Neural progenitor cell (in vitro differentiated cells): ENCODE data around the gene CDC20B. TPM values are rescaled to one million over a fixed set of nuclear protein-coding genes. Genes with fewer than 3 reads are reported as not detected.

Experiments
- DNase-seq: peaks from one replicate; pipeline ENCODE4 v3.0.0-alpha.2; 2016; ENCODE audit warnings: low spot score
- H2AFZ ChIP-seq: fragments of 200-600 bp; sonication (generic); replicated peaks from 2 replicates; pipeline ENCODE4 v1.6.1; 2016; ENCODE audit warnings: antibody characterized with exemption
- H3F3A ChIP-seq: fragments of 200-600 bp; sonication (generic); 2 replicates; pipeline ENCODE4 v1.6.1; 2016; ENCODE audit warnings: antibody characterized with exemption, low read depth
- H3K27ac ChIP-seq: fragments of 200-600 bp; sonication (generic); 2 replicates; pipeline ENCODE4 v1.5.1; 2016; ENCODE audit warnings: mild to moderate bottlenecking
- H3K27me3 ChIP-seq: fragments of 200-600 bp; sonication (generic); 2 replicates; pipeline ENCODE4 v1.6.1; 2016; ENCODE audit warnings: mild to moderate bottlenecking, moderate library complexity
- H3K36me3 ChIP-seq: fragments of 200-600 bp; sonication (generic); 2 replicates; pipeline ENCODE4 v1.5.1; 2016
- H3K4me1 ChIP-seq: fragments of 200-600 bp; sonication (generic); 2 replicates; pipeline ENCODE4 v1.6.1; 2016; ENCODE audit warnings: mixed run types
- H3K4me2 ChIP-seq: fragments of 200-600 bp; sonication (generic); 2 replicates; pipeline ENCODE4 v1.6.1; 2016
- H3K4me3 ChIP-seq: fragments of 200-600 bp; sonication (generic); 2 replicates; pipeline ENCODE4 v1.5.1; 2016
- H3K79me2 ChIP-seq: fragments of 200-600 bp; sonication (generic); 2 replicates; pipeline ENCODE4 v1.6.1; 2016; ENCODE audit warnings: low read depth
- H3K9ac ChIP-seq: fragments of 200-600 bp; sonication (generic); 2 replicates; pipeline ENCODE4 v1.6.1; 2016
- H3K9me3 ChIP-seq: fragments of 200-600 bp; sonication (generic); 2 replicates; pipeline ENCODE4 v1.5.1; 2016; ENCODE audit warnings: low read depth
- H4K20me1 ChIP-seq: fragments of 200-600 bp; sonication (generic); 2 replicates; pipeline ENCODE4 v1.6.1; 2016; ENCODE audit warnings: low read depth
- H3K27ac Mint-ChIP-seq: 3 replicates; pipeline ENCODE4 v1.8.0; 2021; ENCODE audit warnings: mixed read lengths
- H3K27me3 Mint-ChIP-seq: 2 replicates; pipeline ENCODE4 v1.8.0; 2022; ENCODE audit warnings: low read depth, mild to moderate bottlenecking, inconsistent platforms, moderate library complexity, mixed read lengths; ENCODE audit not compliant: insufficient read depth
- H3K36me3 Mint-ChIP-seq: 3 replicates; pipeline ENCODE4 v1.8.0; 2021; ENCODE audit warnings: mixed read lengths
- H3K4me1 Mint-ChIP-seq: 3 replicates; pipeline ENCODE4 v1.8.0; 2021; ENCODE audit warnings: mixed read lengths
- H3K4me3 Mint-ChIP-seq: 3 replicates; pipeline ENCODE4 v1.8.0; 2021; ENCODE audit warnings: mild to moderate bottlenecking, moderate library complexity, mixed read lengths
- H3K9me3 Mint-ChIP-seq: 3 replicates; pipeline ENCODE4 v1.8.0; 2020; ENCODE audit warnings: mixed read lengths
- EZH2 ChIP-seq: fragments of 200-600 bp; sonication (generic); IDR thresholded peaks from 2 replicates; pipeline ENCODE4 v1.6.1; 2017; ENCODE audit warnings: antibody characterized with exemption, mild to moderate bottlenecking, moderate library complexity
- EZH2phosphoT487 ChIP-seq: fragments of 200-600 bp; sonication (generic); IDR thresholded peaks from 2 replicates; pipeline ENCODE4 v1.6.1; 2017; ENCODE audit warnings: antibody characterized with exemption
- total RNA-seq: library from RNA; depleted of rRNA; stranded (reverse); fragments of >200 nt; gene quantifications from 2 replicates; pipeline ENCODE4 v1.2.3, GENCODE V29; 2015; ENCODE audit warnings: low replicate concordance
- TF ChIP-seq, protein P1 (sequence below): fragments of 200-600 bp; sonication (generic); IDR thresholded peaks from 2 replicates; pipeline ENCODE4 v1.5.1; 2017; ENCODE audit warnings: antibody characterized with exemption, mild to moderate bottlenecking

CDC20B gene, protein sequence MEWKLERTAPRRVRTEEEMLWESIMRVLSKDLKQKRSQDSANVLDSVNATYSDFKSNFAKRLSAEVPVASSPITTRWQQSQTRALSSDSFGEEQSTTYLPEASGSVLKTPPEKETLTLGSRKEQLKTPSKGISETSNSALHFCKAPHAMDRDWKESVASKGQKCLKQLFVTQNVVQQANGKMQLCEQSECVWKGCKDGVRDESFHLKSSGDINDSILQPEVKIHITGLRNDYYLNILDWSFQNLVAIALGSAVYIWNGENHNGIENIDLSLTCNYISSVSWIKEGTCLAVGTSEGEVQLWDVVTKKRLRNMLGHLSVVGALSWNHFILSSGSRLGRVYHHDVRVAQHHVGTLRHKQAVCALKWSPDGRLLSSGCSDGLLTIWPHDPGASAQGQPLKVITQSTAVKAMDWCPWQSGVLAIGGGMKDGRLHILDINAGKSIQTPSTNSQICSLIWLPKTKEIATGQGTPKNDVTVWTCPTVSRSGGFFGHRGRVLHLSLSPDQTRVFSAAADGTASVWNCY
- total RNA-seq = not detected in 2 replicates

GRCh38 chr5:55172937-55173686, at the start of gene CDC20B:
Gene CDC20B, minus strand, starts transcription at chr5:55173177. Its CDS starts 177 bp downstream, at chr5:55173000.
- Histone ChIP-seq H3K4me1 (peaks cover 13% of the 10 kb centered on the region), H3K27ac (no peak within 1 kb of the TSS), H3K9me3 (no peaks in the 10 kb centered on the region), H3K4me3 (peak within 1 kb of the TSS; percentile 57), H4K20me1 (peaks cover 29% of the 10 kb centered on the region), H3K9ac (no peak within 1 kb of the TSS), H3K36me3 (no peaks in the 10 kb centered on the region), H3K4me2 (peak within 1 kb of the TSS; percentile 96), H3F3A (peaks cover 42% of the 10 kb centered on the region), H3K27me3 (peaks cover 82% of the 10 kb centered on the region), H2AFZ (peak within 1 kb of the TSS; percentile 98), H3K79me2 (no peaks in the 10 kb centered on the region)
- peaks cover 19% of the 10 kb centered on the region for H3K4me1 Mint-ChIP-seq
- H3K27me3 Mint-ChIP-seq = peaks cover 47% of the 10 kb centered on the region
- H3K36me3 Mint-ChIP-seq = no peaks in the 10 kb centered on the region
- H3K4me3 Mint-ChIP-seq = peak within 1 kb of the TSS; percentile 83
- TF ChIP-seq, protein P1, sequence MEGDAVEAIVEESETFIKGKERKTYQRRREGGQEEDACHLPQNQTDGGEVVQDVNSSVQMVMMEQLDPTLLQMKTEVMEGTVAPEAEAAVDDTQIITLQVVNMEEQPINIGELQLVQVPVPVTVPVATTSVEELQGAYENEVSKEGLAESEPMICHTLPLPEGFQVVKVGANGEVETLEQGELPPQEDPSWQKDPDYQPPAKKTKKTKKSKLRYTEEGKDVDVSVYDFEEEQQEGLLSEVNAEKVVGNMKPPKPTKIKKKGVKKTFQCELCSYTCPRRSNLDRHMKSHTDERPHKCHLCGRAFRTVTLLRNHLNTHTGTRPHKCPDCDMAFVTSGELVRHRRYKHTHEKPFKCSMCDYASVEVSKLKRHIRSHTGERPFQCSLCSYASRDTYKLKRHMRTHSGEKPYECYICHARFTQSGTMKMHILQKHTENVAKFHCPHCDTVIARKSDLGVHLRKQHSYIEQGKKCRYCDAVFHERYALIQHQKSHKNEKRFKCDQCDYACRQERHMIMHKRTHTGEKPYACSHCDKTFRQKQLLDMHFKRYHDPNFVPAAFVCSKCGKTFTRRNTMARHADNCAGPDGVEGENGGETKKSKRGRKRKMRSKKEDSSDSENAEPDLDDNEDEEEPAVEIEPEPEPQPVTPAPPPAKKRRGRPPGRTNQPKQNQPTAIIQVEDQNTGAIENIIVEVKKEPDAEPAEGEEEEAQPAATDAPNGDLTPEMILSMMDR = no peak
- TF ChIP-seq EZH2phosphoT487 (no peak), EZH2 (no peak)
- H3K9me3 Mint-ChIP-seq = no peaks in the 10 kb centered on the region
- no peak within 1 kb of the TSS for H3K27ac Mint-ChIP-seq
- DNase-seq = peak; percentile 96

DNA sequence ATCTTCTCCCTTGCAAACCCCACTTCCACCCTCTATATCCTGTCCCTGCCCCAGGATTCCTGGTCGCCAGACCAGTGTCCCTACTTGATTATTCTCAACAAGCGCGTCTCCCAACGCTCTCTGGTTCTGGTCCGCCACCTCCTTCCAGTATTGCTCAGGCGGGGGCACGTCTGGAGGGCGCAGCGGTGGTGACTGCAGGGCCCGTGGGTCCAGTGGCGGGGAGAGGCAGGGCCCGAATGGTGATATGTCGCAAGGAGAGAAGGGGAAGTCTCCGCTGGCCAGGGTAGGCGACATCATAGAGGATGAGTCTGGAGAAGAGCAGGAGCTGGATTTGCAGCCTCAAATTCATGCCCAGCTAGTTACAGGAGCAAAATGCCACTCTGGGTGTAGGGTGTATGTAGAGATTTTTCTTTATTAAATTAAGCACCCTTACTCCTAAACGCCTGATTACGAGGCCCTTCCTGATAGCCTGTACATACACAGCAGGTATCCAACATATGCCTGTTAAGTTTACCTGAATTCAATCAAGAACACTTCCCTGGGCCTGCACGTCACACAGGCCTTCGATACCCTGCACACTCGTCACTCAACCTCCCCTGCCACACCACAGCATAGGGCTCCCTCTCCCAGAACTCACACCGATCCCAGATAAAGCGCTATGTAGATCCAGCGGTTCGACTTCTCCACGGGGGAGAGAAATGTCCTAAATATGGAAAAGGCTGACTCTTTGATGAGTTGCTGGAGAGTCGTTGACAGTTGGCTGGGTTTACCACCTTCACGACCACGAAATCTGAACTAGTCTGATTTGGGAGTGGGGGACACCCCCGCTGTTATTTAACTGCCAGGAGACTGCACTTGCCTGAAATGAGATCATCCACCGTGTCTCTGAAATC, 49.4 kb upstream of the CDC20B start:
- H3K4me1 Mint-ChIP-seq = peaks cover 19% of the 10 kb centered on the region
- no peak overlapping the region for H2AFZ ChIP-seq

More for the DNA sequence above, 49.4 kb upstream of the CDC20B start:
- Histone ChIP-seq H3K4me2 (no peak overlapping the region), H3K36me3 (no peaks in the 10 kb centered on the region), H3K4me1 (peaks cover under 1% of the 10 kb centered on the region), H3K27ac (no peak overlapping the region), H4K20me1 (peaks cover 58% of the 10 kb centered on the region), H3K4me3 (no peak overlapping the region), H3K9ac (no peak overlapping the region), H3K79me2 (no peaks in the 10 kb centered on the region), H3K27me3 (peaks cover 99% of the 10 kb centered on the region), H3K9me3 (no peaks in the 10 kb centered on the region), H3F3A (peaks cover 7% of the 10 kb centered on the region)
- Mint-ChIP-seq H3K27ac (no peak overlapping the region), H3K36me3 (no peaks in the 10 kb centered on the region), H3K4me3 (peak overlapping the region; percentile 75), H3K9me3 (peaks cover 8% of the 10 kb centered on the region), H3K27me3 (peaks cover 76% of the 10 kb centered on the region)
- peak; percentile 23 for DNase-seq
- TF ChIP-seq, protein P1 = no peak
- TF ChIP-seq EZH2phosphoT487 (peak; percentile 44), EZH2 (peak; percentile 71)
